HG02981 (cell line): ENCODE measurements around the gene FAM222A.

Source experiments
- ATAC-seq: cut with Tn5 transposase; IDR thresholded peaks from one replicate; pipeline ENCODE4 v1.9.1; 2021; ENCODE audit warnings: mild to moderate bottlenecking, moderate library complexity; ENCODE audit not compliant: unreplicated experiment

Gene FAM222A

GRCh38 chr12:109795023-109795422 is 81.4 kb downstream of the FAM222A start:
- ATAC-seq, result no peak

GRCh38 chr12:109796057-109796456 is 82.4 kb downstream of the FAM222A start:
- ATAC-seq, result no peak

GRCh38 chr12:109797905-109798669 is 84.5 kb downstream of the FAM222A start:
- ATAC-seq, result no peak

GRCh38 chr12:109798691-109799090 is 85.1 kb downstream of the FAM222A start:
- ATAC-seq, result no peak

GRCh38 chr12:109800536-109800935 is 86.9 kb downstream of the FAM222A start:
- ATAC-seq, result no peak

- no peak for ATAC-seq
These were observed 89.2 kb downstream of the FAM222A start for GRCh38 chr12:109802828-109803227.

- no peak for ATAC-seq
These were observed 90.1 kb downstream of the FAM222A start for GRCh38 chr12:109803678-109804077.

GRCh38 chr12:109804820-109805761 is 91.5 kb downstream of the FAM222A start:
- ATAC-seq, result no peak

- ATAC-seq, result no peak
These were observed 94.5 kb downstream of the FAM222A start for GRCh38 chr12:109807954-109808643.

- no peak for ATAC-seq
These were observed 95.4 kb downstream of the FAM222A start for GRCh38 chr12:109808876-109809646.

GRCh38 chr12:109810954-109811623 is 97.5 kb downstream of the FAM222A start:
- ATAC-seq, result no peak

- ATAC-seq, result no peak
These were observed 98.0 kb downstream of the FAM222A start for GRCh38 chr12:109811624-109811995.

GRCh38 chr12:109813810-109814416 is 100.3 kb downstream of the FAM222A start:
- no peak for ATAC-seq

GRCh38 chr12:109814600-109815150 is 101.0 kb downstream of the FAM222A start:
- ATAC-seq, result no peak

GRCh38 chr12:109815225-109815624 is 101.6 kb downstream of the FAM222A start:
- ATAC-seq, result no peak

GRCh38 chr12:109815757-109816617 is 102.4 kb downstream of the FAM222A start:
- no peak for ATAC-seq

- no peak for ATAC-seq
These were observed 103.2 kb downstream of the FAM222A start for GRCh38 chr12:109816870-109817269.

- ATAC-seq, result no peak
These were observed 104.1 kb downstream of the FAM222A start for GRCh38 chr12:109817627-109818231.
